HUES64 (cell line): ENCODE measurements around the gene NRDC.
"Not testable (repeated sequence)": the region's sequence is repeated elsewhere in the genome, so short reads cannot be mapped to it uniquely, and the experiment has no call there.

Source experiments
- H3K27ac ChIP-seq: 2 replicates; pipeline ENCODE4 v1.7.0; 2013; ENCODE audit warnings: low read depth, low read length, inconsistent platforms
- H3K27me3 ChIP-seq: 2 replicates; pipeline ENCODE4 v1.6.1; 2013; ENCODE audit warnings: mild to moderate bottlenecking, low read length; ENCODE audit not compliant: insufficient read depth
- H3K36me3 ChIP-seq: 2 replicates; pipeline ENCODE4 v1.6.1; 2013; ENCODE audit warnings: mild to moderate bottlenecking, low read length; ENCODE audit not compliant: insufficient read depth
- H3K4me1 ChIP-seq: 2 replicates; pipeline ENCODE4 v1.6.1; 2013; ENCODE audit warnings: mild to moderate bottlenecking, low read length, moderate library complexity; ENCODE audit not compliant: insufficient read depth
- H3K4me3 ChIP-seq: 2 replicates; pipeline ENCODE4 v1.5.1; 2013; ENCODE audit warnings: mild to moderate bottlenecking, low read length, moderate library complexity
- H3K9ac ChIP-seq: 2 replicates; pipeline ENCODE4 v1.6.1; 2013; ENCODE audit warnings: mild to moderate bottlenecking, low read depth, low read length
- H3K9me3 ChIP-seq: 2 replicates; pipeline ENCODE4 v1.6.1; 2013; ENCODE audit warnings: low read depth, low read length; ENCODE audit not compliant: insufficient read depth
- WGBS: fragments of 150-250, 120-280 bp; methylation state at CpG from one replicate; pipeline ENCODE4 v1.1.7; 2013; ENCODE audit warnings: missing lambda C conversion rate; 5-methylcytosine and 5-hydroxymethylcytosine counted together

Gene NRDC

DNA sequence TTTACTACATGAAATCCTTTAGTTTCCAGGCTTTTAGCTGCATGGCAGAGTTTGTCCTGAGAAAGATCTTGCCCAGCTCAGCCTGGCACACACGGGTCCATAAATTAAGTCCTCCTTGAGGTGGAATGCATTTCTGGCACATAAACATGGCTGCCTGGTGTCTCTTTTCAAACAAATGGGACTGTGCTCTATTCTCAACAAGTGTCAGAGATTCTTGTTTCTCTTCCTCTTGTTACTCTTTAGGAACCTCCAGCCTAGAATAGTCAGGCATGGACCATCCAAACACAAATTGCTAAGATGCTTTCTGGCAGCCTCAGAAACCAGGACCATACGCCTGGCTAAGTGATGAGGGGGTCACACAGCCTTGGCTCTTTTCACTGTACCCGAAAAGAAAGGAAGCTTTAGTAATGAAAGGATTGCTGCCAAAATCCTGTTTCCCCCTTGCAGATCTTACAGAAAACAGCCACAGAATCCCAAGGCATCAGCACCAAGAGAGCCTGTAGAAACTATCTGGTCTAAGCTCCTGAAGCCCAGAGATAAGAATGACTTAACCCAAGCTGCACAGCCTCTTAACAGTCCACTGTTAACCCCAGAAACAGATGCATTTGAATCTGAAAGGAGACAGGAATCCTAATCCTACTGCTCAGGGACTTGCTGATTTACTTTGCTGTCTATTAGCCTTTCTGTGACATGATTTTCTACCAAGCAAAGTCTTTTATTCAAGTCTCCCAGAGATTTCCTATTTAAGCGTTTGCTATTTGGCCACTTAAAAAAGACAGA, 31.9 kb upstream of the NRDC start:
- no peak overlapping the region for H3K4me3 ChIP-seq
- H3K9me3 ChIP-seq = no peaks in the 10 kb centered on the region
- H3K36me3 ChIP-seq = peaks cover 16% of the 10 kb centered on the region
- 90% methylated on average over 4 of the region's 4 CpGs for WGBS
- no peaks in the 10 kb centered on the region for H3K27me3 ChIP-seq
- H3K9ac ChIP-seq = no peak overlapping the region
- no peak overlapping the region for H3K27ac ChIP-seq
- peaks cover 13% of the 10 kb centered on the region; the same call in 1 of the 2 replicates for H3K4me1 ChIP-seq

DNA sequence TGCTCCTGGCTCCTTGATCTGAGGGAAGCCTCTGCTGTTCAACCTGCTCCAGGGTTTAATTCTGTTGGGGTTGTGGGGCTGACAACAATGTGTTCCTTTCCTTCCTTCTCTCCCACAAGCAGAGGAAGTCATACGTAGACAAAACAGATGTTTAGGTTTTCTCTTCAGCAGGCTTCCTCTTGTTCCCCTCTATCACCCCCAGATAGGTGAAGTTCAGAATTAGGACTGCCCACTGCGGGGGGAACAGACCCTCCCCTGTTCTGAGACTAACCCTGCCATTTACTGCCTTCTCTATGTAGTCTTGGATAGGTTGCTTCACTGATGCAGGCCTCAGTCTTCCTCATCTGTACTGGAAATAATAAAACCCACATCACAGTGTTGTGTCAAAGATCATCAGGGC, 30.0 kb upstream of the NRDC start:
- no peaks in the 10 kb centered on the region; the same call in 1 of the 2 replicates for H3K36me3 ChIP-seq
- peaks cover 13% of the 10 kb centered on the region; the same call in 1 of the 2 replicates for H3K4me1 ChIP-seq
- no peaks in the 10 kb centered on the region for H3K27me3 ChIP-seq
- H3K9me3 ChIP-seq = no peaks in the 10 kb centered on the region
- H3K4me3 ChIP-seq = no peak overlapping the region
- no peak overlapping the region for H3K9ac ChIP-seq
- no peak overlapping the region for H3K27ac ChIP-seq
- 100% methylated on average over 2 of the region's 2 CpGs for WGBS

DNA sequence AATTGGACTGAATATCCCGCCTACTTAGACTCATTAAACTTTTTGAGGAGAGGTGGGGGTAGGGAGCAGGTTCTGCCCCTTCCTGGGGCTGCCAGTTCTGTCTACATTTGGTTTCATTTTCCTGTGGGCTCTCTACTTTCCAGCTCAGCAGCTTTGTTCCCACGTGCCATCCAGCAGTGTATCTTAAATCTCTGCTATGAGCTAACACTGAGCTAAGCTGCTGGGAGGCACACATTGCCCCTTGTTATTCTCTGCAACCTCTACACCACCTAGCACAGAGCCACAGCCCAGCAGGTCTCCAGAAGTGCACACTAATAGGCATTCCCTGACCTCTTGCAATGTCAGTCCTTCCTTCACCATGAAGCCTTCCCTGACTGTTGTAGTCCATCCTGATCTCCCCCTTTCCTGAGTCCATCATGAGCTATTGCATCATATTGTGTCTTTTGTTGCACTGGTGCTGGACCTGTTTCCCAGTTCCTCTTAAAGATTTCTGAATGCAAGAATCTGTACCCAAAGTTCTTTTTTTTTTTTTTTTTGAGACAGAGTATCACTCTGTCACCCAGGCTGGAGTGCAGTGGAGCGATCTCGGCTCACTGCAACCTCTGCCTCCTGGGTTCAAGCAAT, 28.7 kb upstream of the NRDC start:
- Histone ChIP-seq H3K4me3 (no peak overlapping the region), H3K27ac (no peak overlapping the region), H3K9me3 (no peaks in the 10 kb centered on the region), H3K4me1 (peaks cover 13% of the 10 kb centered on the region; the same call in 1 of the 2 replicates), H3K9ac (no peak overlapping the region), H3K36me3 (no peaks in the 10 kb centered on the region), H3K27me3 (no peaks in the 10 kb centered on the region)
- WGBS = 81% methylated on average over 4 of the region's 4 CpGs

DNA sequence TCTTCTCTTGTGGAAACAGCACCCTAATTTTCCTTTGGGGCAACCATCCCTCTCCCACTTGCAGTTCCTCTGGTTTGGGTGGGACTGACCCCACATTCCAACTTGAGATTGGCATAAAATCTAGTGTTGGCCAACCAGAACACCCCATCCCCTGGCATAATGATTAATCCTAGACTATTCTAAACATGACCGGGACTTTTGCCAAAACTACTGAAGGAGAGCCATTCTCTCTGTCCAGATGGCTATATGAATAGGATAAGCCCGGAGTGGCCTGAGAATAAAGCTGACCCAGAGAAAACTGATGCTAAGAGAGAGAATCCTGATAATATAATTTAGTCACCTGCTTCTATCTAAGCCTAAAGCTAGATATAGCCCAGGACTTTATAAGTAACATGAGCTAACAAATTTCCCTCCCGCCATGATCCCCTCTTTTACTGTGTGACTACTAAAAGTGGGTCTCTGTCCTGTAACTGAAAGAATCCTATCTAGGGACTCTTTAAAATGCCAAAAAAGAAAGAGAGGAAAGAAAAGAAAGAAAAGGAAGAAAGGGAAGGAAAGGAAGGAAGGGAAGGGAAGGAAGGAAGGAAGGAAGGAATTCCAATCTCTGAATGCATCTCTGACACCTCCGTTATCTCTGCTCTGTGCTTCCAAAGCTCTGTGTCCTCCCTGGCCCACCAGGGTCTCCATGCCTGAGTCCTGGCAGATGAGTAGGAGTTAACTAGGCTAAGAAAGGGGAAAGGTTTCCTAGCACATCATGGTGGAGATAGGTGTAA, 28.0 kb upstream of the NRDC start:
- Histone ChIP-seq H3K9me3 (no peaks in the 10 kb centered on the region), H3K27me3 (no peaks in the 10 kb centered on the region), H3K9ac (no peak overlapping the region), H3K36me3 (no peaks in the 10 kb centered on the region), H3K4me1 (peaks cover 13% of the 10 kb centered on the region; the same call in 1 of the 2 replicates), H3K4me3 (no peak overlapping the region), H3K27ac (no peak overlapping the region)
- WGBS = 93% methylated on average over 4 of the region's 4 CpGs

DNA sequence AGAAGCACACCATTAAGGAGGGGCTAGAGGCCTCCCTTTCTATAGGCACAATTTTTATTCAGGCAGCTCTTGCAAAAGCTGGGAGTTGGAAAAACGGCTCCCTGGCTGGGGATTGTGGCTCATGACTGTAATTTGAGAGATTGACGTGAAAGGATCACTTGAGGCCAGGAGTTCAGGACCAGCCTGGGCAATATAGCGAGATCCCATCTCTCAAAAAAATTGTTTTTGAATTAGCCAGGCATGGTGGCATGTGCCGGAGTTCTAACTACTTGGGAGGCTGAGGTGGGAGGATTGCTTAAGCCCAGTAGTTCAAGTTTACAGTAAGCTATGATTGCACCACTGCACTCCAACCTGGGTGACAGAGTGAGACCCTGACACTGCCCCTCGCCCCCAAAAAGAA, 23.9 kb upstream of the NRDC start:
- WGBS = 89% methylated on average over 5 of the region's 5 CpGs
- H3K9me3 ChIP-seq = no peaks in the 10 kb centered on the region
- H3K27ac ChIP-seq = no peak overlapping the region
- no peaks in the 10 kb centered on the region for H3K36me3 ChIP-seq
- H3K4me3 ChIP-seq = no peak overlapping the region
- no peaks in the 10 kb centered on the region for H3K4me1 ChIP-seq
- no peak overlapping the region for H3K9ac ChIP-seq
- no peaks in the 10 kb centered on the region for H3K27me3 ChIP-seq

DNA sequence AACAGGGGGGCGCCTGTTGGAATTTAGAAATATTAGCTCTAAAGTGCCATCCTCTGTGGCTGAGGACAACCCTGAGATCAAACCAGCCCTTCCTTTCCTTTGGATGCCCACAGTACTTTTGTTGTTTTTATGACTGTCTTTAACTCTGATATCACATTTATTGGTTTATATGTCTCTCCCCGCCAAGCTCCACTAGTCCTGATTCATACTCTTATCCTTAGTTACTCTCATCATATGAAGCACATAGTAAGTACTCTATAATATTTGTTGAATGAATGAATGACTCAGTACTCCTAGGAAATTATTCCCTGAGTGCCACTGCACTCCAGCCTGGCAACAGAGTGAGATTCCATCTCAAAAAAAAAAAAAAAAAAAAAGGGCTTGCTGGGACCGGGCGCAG, 22.6 kb upstream of the NRDC start:
- 0 out of 2 replicates have a peak, but pooled peaks cover 3% of the 10 kb centered on the region for H3K4me1 ChIP-seq
- no peak overlapping the region for H3K9ac ChIP-seq
- H3K36me3 ChIP-seq = no peaks in the 10 kb centered on the region
- H3K27ac ChIP-seq = no peak overlapping the region
- H3K9me3 ChIP-seq = no peaks in the 10 kb centered on the region
- no peak overlapping the region for H3K4me3 ChIP-seq
- no peaks in the 10 kb centered on the region for H3K27me3 ChIP-seq
- 94% methylated on average over 3 of the region's 4 CpGs for WGBS

DNA sequence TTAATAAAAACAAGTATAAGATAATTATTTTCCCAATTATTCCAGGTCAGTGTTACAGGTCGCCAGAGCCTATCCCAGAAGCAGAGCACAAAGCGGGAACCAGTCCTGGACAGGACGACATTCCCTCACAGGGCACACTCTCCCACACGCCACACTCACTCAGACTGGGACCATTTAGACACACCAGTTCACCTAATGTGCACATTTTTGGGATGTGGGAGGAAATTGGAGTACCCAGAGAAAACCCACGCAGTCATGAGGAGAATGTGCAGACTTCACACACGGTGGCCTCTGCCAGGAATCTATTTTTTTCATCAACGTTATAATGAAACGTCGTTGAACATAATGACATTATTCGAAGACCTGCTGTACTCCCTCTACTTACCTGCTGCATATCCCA, 20.5 kb upstream of the NRDC start:
- H3K9ac ChIP-seq = no peak overlapping the region
- no peaks in the 10 kb centered on the region for H3K9me3 ChIP-seq
- H3K4me3 ChIP-seq = no peak overlapping the region
- WGBS = 92% methylated on average over 10 of the region's 10 CpGs
- 0 out of 2 replicates have a peak, but pooled peaks cover 3% of the 10 kb centered on the region for H3K4me1 ChIP-seq
- no peaks in the 10 kb centered on the region for H3K27me3 ChIP-seq
- no peaks in the 10 kb centered on the region for H3K36me3 ChIP-seq
- no peak overlapping the region for H3K27ac ChIP-seq

DNA sequence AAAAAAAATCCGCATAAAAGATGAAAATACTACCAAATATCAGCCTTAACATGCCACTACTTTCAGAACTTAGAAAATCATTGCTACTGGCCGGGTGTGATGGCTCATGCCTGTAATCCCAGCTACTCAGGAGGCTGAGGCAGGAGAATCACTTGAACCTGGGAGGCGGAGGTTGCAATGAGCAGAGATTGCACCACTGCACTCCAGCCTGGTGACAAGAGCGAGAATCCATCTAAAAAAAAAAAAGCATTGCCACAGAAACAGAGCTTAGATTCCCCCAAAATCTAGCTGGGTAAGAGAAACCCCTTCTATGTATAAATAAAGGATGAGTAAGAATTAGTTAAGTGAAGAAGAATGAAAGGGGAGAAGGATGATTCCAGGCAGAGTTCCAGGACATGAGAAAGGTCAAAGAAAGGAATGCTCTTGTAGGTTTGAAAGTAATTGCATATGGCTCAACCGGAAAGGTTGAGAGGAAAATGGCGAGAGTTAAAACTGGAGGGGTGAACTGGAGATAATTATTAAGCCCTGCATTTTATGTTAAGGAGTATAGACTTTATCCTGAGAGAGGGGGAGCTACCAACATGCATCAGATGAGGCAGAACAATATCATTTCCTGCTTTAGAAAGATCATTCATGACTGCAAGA, 19.7 kb upstream of the NRDC start:
- Histone ChIP-seq H3K9ac (no peak overlapping the region), H3K36me3 (no peaks in the 10 kb centered on the region), H3K9me3 (no peaks in the 10 kb centered on the region), H3K27me3 (no peaks in the 10 kb centered on the region), H3K27ac (no peak overlapping the region), H3K4me3 (no peak overlapping the region), H3K4me1 (0 out of 2 replicates have a peak, but pooled peaks cover 3% of the 10 kb centered on the region)
- 87% methylated on average over 6 of the region's 6 CpGs for WGBS

DNA sequence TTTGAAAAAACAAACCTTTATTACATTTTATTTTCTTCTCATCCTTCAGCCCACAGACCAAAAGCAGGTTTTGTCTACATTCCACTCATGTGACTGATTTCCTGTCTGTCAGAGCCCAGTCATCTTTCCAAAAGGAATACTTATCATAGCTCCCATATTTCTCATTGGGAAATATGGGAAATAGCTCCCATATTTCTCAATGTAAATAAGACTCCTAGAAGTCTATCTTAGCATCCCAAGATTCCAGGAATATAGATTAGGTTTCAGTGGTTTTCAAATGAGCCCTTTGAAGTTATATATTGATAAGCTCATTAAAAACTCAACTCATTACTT, 19.1 kb upstream of the NRDC start:
- H3K9ac ChIP-seq = no peak overlapping the region
- H3K27ac ChIP-seq = no peak overlapping the region
- H3K36me3 ChIP-seq = no peaks in the 10 kb centered on the region
- H3K4me1 ChIP-seq = 0 out of 2 replicates have a peak, but pooled peaks cover 3% of the 10 kb centered on the region
- no peaks in the 10 kb centered on the region for H3K27me3 ChIP-seq
- no peaks in the 10 kb centered on the region for H3K9me3 ChIP-seq
- no peak overlapping the region for H3K4me3 ChIP-seq

DNA sequence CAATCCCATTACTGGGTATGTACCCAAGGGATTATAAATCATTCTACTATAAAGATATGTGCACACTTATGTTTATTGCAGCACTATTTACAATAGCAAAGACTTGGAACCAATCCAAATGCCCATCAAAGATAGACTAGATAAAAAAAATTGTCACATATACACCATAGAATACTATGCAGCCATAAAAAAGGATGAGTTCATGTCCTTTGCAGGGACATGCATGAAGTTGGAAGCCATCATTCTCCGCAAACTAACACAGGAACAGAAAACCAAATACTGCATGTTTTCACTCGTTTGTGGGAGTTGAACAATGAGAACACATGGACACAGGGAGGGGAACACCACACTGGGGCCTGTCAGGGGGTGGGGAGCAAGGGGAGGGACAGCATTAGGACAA, 16.2 kb upstream of the NRDC start:
- not testable (repeated sequence) for H3K27me3 ChIP-seq, H3K27ac ChIP-seq, H3K9me3 ChIP-seq, H3K4me3 ChIP-seq, H3K9ac ChIP-seq, H3K4me1 ChIP-seq, H3K36me3 ChIP-seq
- WGBS = 84% methylated on average over 2 of the region's 2 CpGs

DNA sequence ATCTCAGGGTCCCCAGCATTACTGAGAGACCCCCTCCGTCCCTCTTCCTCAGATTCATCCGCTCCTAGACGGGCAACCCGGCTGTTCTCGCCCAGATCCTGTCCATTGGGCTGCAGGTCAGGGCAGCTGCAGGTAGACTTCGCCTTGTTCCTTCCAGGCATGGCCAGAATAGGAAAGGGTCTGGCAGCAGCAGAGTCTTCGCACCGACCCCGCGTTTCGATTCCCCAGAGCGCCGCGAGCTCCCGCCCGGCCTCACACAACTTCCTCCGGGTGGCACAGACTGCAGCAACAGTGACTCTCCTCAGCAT, 265 bp downstream of the NRDC start:
- H3K36me3 ChIP-seq = peaks cover 5% of the 10 kb centered on the region

More for the DNA sequence above, 265 bp downstream of the NRDC start:
- Histone ChIP-seq H3K27ac (peak overlapping the region; percentile 98), H3K4me1 (peaks cover 7% of the 10 kb centered on the region; the same call in 1 of the 2 replicates), H3K9me3 (no peaks in the 10 kb centered on the region), H3K9ac (peak overlapping the region; percentile 96), H3K4me3 (peak overlapping the region; percentile 96), H3K27me3 (peaks cover 15% of the 10 kb centered on the region; the same call in 1 of the 2 replicates)
- WGBS = under 1% methylated on average over 17 of the region's 17 CpGs
